Lower lobe of right lung (tissue), 2 donors: ENCODE results near the gene RTBDN. TPM values are rescaled to one million over a fixed set of nuclear protein-coding genes. Genes with fewer than 3 reads are reported as not detected.
"Not testable (repeated sequence)": the region's sequence is repeated elsewhere in the genome, so short reads cannot be mapped to it uniquely, and the experiment has no call there.

Experiments used
- ATAC-seq, 2 donors: fragments of 200-7000 bp; cut with Tn5 transposase; one replicate each; pipeline ENCODE4 v1.9.1; 2020 to 2022; ENCODE audit warnings: mild to moderate bottlenecking in 2 of 2, moderate library complexity in 2 of 2
- DNase-seq: peaks from one replicate; pipeline ENCODE4 v3.0.0-alpha.2; 2020
- H3K27ac ChIP-seq: fragments of 200-600 bp; one replicate; pipeline ENCODE4 v1.8.0; 2022
- H3K27me3 ChIP-seq: fragments of 200-600 bp; one replicate; pipeline ENCODE4 v1.8.0; 2022; ENCODE audit warnings: low read depth
- H3K36me3 ChIP-seq: fragments of 200-600 bp; one replicate; pipeline ENCODE4 v1.8.0; 2022; ENCODE audit warnings: mild to moderate bottlenecking
- H3K4me1 ChIP-seq: fragments of 200-600 bp; one replicate; pipeline ENCODE4 v1.8.0; 2022
- H3K4me3 ChIP-seq: fragments of 200-600 bp; one replicate; pipeline ENCODE4 v1.8.0; 2022; ENCODE audit warnings: mild to moderate bottlenecking
- H3K9me3 ChIP-seq: fragments of 200-600 bp; one replicate; pipeline ENCODE4 v1.8.0; 2022
- CTCF ChIP-seq: fragments of 200-600 bp; IDR thresholded peaks from one replicate; pipeline ENCODE4 v1.8.0; 2022; ENCODE audit warnings: antibody characterized with exemption, mild to moderate bottlenecking
- intact Hi-C: fragments of 100-400 bp; cut with DNase I; formaldehyde crosslinking; loops from one replicate; pipeline ENCODE4 v1.11.0; 2022
- total RNA-seq: library from RNA; stranded (reverse); fragmentation: NEBNext Ultra II Directional; extraction: Animal tissue kit (Norgen Biotek cat#: 25700); gene quantifications from one replicate; pipeline ENCODE4 v1.2.1, GENCODE V29; 2021
- donor health status: DM: no; HTN: yes; CAD: no; lungs with severe emphysema.

Gene RTBDN
- total RNA-seq, 1 donor from 2014 or later: not detected

- no peaks in the 10 kb centered on the region for H3K36me3 ChIP-seq
- no peaks in the 10 kb centered on the region for H3K9me3 ChIP-seq
- DNase-seq (no peak), ATAC-seq (no peak)
- no peak overlapping the region for H3K4me3 ChIP-seq
- TF ChIP-seq CTCF: no peak
- H3K4me1 ChIP-seq: peaks cover 10% of the 10 kb centered on the region
- H3K27me3 ChIP-seq: no peaks in the 10 kb centered on the region
- H3K27ac ChIP-seq: no peak overlapping the region
- intact Hi-C loops: no loop called here
Observed at GRCh38 chr19:12864143-12864542, 29.8 kb upstream of the RTBDN start.

- H3K27me3 ChIP-seq: no peaks in the 10 kb centered on the region
- H3K4me1 ChIP-seq: no peaks in the 10 kb centered on the region
- ATAC-seq: no peak
- H3K27ac ChIP-seq: no peak overlapping the region
- DNase-seq: no peak
- H3K36me3 ChIP-seq: no peaks in the 10 kb centered on the region
- no peak overlapping the region for H3K4me3 ChIP-seq
- H3K9me3 ChIP-seq: no peaks in the 10 kb centered on the region
- intact Hi-C loops: no loop called here
- TF ChIP-seq CTCF: no peak
Observed at GRCh38 chr19:12859546-12859945, 25.2 kb upstream of the RTBDN start.

GRCh38 chr19:12858041-12858928 lies 23.9 kb upstream of the RTBDN start:
- no peaks in the 10 kb centered on the region for H3K9me3 ChIP-seq
- no peaks in the 10 kb centered on the region for H3K36me3 ChIP-seq
- ATAC-seq: no peak
- intact Hi-C loops: no loop called here
- DNase-seq: no peak
- H3K4me1 ChIP-seq: no peaks in the 10 kb centered on the region
- no peak overlapping the region for H3K27ac ChIP-seq
- H3K27me3 ChIP-seq: no peaks in the 10 kb centered on the region
- H3K4me3 ChIP-seq: no peak overlapping the region
- TF ChIP-seq CTCF: no peak

- no peaks in the 10 kb centered on the region for H3K9me3 ChIP-seq
- no peak for DNase-seq
- intact Hi-C loops: no loop called here
- H3K27ac ChIP-seq: no peak overlapping the region
- TF ChIP-seq CTCF: no peak
- no peaks in the 10 kb centered on the region for H3K27me3 ChIP-seq
- no peaks in the 10 kb centered on the region for H3K4me1 ChIP-seq
- no peak overlapping the region for H3K4me3 ChIP-seq
- H3K36me3 ChIP-seq: no peaks in the 10 kb centered on the region
- no peak for ATAC-seq
Observed at GRCh38 chr19:12856653-12857052, 22.3 kb upstream of the RTBDN start.

GRCh38 chr19:12847159-12848139 lies 13.1 kb upstream of the RTBDN start:
- intact Hi-C loops: loop anchor here (10.0 kb wide), 1 partner anchor 83 kb away; no protein-coding TSS in a partner anchor
- TF ChIP-seq CTCF: peak; percentile 99
- H3K4me3 ChIP-seq: peak overlapping the region; percentile 31
- H3K27me3 ChIP-seq: peaks cover 43% of the 10 kb centered on the region
- H3K9me3 ChIP-seq: no peaks in the 10 kb centered on the region
- peaks cover 7% of the 10 kb centered on the region for H3K4me1 ChIP-seq
- DNase-seq: peak; percentile 92
- no peak overlapping the region for H3K27ac ChIP-seq
- peak; percentile 98 to 99 for ATAC-seq
- no peaks in the 10 kb centered on the region for H3K36me3 ChIP-seq

GRCh38 chr19:12846613-12847012 lies 12.2 kb upstream of the RTBDN start:
- not testable (repeated sequence) for DNase-seq, H3K36me3 ChIP-seq, ATAC-seq, H3K4me1 ChIP-seq, H3K4me3 ChIP-seq, H3K27ac ChIP-seq, H3K9me3 ChIP-seq
- H3K27me3 ChIP-seq: peaks cover 51% of the 10 kb centered on the region
- intact Hi-C loops: loop anchor here (10.0 kb wide), 1 partner anchor 82 kb away; no protein-coding TSS in a partner anchor
